Measurements from ENCODE around the gene APOA5. TPM values are rescaled to one million over a fixed set of nuclear protein-coding genes. Genes with fewer than 3 reads are reported as not detected.
"Not testable (repeated sequence)": the region's sequence is repeated elsewhere in the genome, so short reads cannot be mapped to it uniquely, and the experiment has no call there.

The APOA5 gene
- total RNA-seq, 4 donors from 2014 or later = 0.72 TPM; not detected in 3

DNA sequence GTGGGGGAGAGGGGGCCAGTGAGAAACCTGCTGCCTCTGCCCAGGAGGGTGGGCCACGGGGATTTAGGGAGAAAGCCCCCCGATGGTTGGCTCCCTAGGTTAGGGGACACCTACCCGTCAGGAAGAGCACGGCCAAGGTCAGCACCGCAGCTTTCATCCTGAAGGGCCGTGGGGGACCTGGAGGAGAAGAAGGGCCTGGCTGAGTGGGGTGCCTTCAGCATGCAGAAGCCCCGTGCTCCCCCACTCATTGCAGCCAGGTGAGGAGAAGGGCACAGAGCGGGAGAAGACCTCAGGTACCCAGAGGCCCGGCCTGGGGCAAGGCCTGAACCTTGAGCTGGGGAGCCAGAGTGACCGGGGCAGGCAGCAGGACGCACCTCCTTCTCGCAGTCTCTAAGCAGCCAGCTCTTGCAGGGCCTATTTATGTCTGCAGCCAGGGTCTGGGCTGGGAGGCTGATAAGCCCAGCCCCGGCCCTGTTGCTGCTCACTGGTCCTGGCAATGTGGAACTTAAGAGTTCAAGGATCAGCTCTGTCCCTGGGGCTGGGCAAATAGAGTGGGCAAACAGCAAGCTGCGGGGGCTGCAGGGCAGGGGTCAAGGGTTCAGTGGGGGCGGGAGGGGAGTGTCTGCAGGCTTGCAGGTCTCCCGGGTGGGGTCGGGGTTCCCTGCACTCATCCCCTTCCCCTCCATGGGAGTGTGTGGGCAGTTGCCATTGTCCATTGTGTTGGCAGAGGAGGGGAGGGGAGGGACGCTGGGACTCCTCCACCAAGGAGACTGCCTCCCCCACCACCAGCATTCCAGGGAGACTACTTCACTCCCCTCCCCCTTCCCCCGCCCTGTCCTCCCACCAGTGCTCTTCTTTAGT is 45.8 kb upstream of the APOA5 start, which contains the start of gene APOA1:
Gene APOA1, minus strand, starts transcription at position 392 of the 861 bp plus-strand sequence. Its CDS starts 235 bp downstream, at position 157.
- no peak for DNase-seq (ENCODE audit: low spot score in 2 of 2)
- TF ChIP-seq POLR2A (IDR thresholded peaks at IDR 0.05) = no peak
- TF ChIP-seq, protein P1, sequence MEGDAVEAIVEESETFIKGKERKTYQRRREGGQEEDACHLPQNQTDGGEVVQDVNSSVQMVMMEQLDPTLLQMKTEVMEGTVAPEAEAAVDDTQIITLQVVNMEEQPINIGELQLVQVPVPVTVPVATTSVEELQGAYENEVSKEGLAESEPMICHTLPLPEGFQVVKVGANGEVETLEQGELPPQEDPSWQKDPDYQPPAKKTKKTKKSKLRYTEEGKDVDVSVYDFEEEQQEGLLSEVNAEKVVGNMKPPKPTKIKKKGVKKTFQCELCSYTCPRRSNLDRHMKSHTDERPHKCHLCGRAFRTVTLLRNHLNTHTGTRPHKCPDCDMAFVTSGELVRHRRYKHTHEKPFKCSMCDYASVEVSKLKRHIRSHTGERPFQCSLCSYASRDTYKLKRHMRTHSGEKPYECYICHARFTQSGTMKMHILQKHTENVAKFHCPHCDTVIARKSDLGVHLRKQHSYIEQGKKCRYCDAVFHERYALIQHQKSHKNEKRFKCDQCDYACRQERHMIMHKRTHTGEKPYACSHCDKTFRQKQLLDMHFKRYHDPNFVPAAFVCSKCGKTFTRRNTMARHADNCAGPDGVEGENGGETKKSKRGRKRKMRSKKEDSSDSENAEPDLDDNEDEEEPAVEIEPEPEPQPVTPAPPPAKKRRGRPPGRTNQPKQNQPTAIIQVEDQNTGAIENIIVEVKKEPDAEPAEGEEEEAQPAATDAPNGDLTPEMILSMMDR (IDR thresholded peaks at IDR 0.05) = no peak
- no peak for TF ChIP-seq EP300 (IDR thresholded peaks at IDR 0.05)
- no peak for TF ChIP-seq POLR2AphosphoS5 (IDR thresholded peaks at IDR 0.05)
- Histone ChIP-seq H3K4me3 (no peak within 1 kb of the TSS), H3K9me3 (no peaks in the 10 kb centered on the region), H3K27me3 (no peaks in the 10 kb centered on the region), H3K27ac (no peak within 1 kb of the TSS), H3K4me1 (peaks cover 13% of the 10 kb centered on the region), H3K36me3 (no peaks in the 10 kb centered on the region)
- WGBS = 88% methylated on average over 8 of the region's 19 CpGs

DNA sequence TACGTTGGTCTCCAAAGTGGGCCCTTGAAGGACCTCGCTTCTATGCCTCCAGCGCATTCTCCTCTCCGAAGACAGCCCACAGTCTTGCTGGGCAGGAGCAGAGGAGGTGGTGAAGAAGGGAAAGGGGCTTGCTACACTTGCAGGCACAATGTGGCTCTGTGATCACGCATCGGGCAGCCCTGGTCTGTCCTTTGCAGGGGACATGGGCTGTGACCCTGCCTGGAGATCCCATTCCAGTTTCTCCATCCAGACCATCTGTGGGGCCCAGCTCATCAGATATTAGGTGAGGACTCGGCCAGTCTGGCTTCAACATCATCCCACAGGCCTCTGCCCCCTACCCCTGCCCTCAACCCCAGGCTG is 44.9 kb upstream of the APOA5 start:
- 87% methylated on average over 7 of the region's 7 CpGs for WGBS

DNA sequence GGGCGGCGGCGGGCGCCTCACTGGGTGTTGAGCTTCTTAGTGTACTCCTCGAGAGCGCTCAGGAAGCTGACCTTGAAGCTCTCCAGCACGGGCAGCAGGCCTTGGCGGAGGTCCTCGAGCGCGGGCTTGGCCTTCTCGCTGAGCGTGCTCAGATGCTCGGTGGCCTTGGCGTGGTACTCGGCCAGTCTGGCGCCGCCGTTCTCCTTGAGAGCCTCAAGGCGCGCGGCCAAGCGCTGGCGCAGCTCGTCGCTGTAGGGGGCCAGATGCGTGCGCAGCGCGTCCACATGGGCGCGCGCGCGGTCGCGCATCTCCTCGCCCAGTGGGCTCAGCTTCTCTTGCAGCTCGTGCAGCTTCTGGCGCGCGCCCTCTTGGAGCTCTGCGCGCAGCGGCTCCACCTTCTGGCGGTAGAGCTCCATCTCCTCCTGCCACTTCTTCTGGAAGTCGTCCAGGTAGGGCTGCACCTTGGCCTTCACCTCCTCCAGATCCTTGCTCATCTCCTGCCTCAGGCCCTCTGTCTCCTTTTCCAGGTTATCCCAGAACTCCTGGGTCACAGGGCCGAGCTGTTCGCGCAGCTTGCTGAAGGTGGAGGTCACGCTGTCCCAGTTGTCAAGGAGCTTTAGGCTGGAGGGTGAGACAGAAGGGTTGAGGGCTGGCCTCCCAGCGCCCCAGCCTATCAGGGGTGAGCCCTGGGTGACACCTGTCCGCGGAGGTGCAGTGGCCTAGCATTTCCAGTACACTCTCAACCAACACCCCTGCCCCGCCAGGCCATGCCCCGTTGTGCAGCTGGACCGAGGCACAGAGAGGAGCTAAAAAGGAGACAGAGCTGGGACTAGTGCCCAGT is 44.3 kb upstream of the APOA5 start:
- Histone ChIP-seq H3K27me3 (no peaks in the 10 kb centered on the region), H3K4me1 (peaks cover 13% of the 10 kb centered on the region), H3K27ac (no peak overlapping the region), H3K9me3 (no peaks in the 10 kb centered on the region), H3K36me3 (no peaks in the 10 kb centered on the region), H3K4me3 (peak overlapping the region; percentile 43)
- TF ChIP-seq EP300 (IDR thresholded peaks at IDR 0.05) (no peak), POLR2AphosphoS5 (IDR thresholded peaks at IDR 0.05) (peak in 1 of 3 donors; percentile 71), POLR2A (IDR thresholded peaks at IDR 0.05) (no peak)
- TF ChIP-seq, protein P1 (IDR thresholded peaks at IDR 0.05) = peak in 1 of 2 donors; percentile 60
- 36% methylated on average over 15 of the region's 57 CpGs for WGBS
- DNase-seq (ENCODE audit: low spot score in 2 of 2) = peak in 1 of 2 donors; percentile 79

More for the DNA sequence above, 44.9 kb upstream of the APOA5 start:
- Histone ChIP-seq H3K9me3 (no peaks in the 10 kb centered on the region), H3K4me1 (peaks cover 13% of the 10 kb centered on the region), H3K27me3 (no peaks in the 10 kb centered on the region), H3K4me3 (no peak overlapping the region), H3K36me3 (no peaks in the 10 kb centered on the region), H3K27ac (no peak overlapping the region)
- no peak for DNase-seq (ENCODE audit: low spot score in 2 of 2)
- TF ChIP-seq POLR2AphosphoS5 (IDR thresholded peaks at IDR 0.05) (no peak), POLR2A (IDR thresholded peaks at IDR 0.05) (no peak), EP300 (IDR thresholded peaks at IDR 0.05) (no peak)
- TF ChIP-seq, protein P1 (IDR thresholded peaks at IDR 0.05) = no peak

GRCh38 chr11:116835042-116835772 is 43.5 kb upstream of the APOA5 start:
- no peak for TF ChIP-seq EP300 (IDR thresholded peaks at IDR 0.05)
- TF ChIP-seq POLR2A (IDR thresholded peaks at IDR 0.05) = no peak
- TF ChIP-seq, protein P1 (IDR thresholded peaks at IDR 0.05) = no peak
- TF ChIP-seq POLR2AphosphoS5 (IDR thresholded peaks at IDR 0.05) = no peak
- WGBS = 60% methylated on average over 16 of the region's 28 CpGs
- Histone ChIP-seq H3K4me1 (peaks cover 13% of the 10 kb centered on the region), H3K9me3 (no peaks in the 10 kb centered on the region), H3K27ac (no peak overlapping the region), H3K4me3 (peak overlapping the region; percentile 43), H3K36me3 (no peaks in the 10 kb centered on the region), H3K27me3 (no peaks in the 10 kb centered on the region)
- no peak for DNase-seq (ENCODE audit: low spot score in 2 of 2)

DNA sequence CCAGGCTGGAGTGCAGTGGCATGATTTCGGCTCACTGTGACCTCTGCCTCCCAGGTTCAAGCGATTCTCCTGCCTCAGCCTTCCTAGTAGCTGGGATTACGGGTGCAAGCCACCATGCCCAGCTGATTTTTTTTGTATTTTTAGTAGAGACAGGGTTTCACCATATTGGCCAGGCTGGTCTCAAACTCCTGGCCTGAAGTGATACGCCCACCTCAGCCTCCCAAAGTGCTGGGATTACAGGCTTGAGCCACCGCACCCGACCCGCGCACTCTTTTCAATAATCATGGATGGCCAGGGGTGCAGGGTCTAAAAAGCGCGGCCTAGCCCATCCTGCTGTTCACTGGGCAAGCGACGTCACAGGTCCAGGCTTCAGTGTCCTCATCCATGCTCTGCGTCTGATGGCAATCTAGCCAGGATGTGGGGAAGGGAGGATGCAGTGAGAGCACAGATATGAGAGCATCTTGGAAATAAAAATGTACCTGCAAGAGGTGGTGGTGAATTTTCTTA is 42.9 kb upstream of the APOA5 start:
- not testable (repeated sequence) for DNase-seq (ENCODE audit: low spot score in 2 of 2); H3K27ac ChIP-seq; H3K9me3 ChIP-seq; H3K4me3 ChIP-seq; H3K36me3 ChIP-seq; H3K27me3 ChIP-seq
- H3K4me1 ChIP-seq = peaks cover 13% of the 10 kb centered on the region
- WGBS = 80% methylated on average over 13 of the region's 13 CpGs

All from suprapubic skin (tissue), 4 donors.